Measurements from ENCODE around the gene CACNA1C.

The CACNA1C gene

GRCh38 chr12:2647186-2647585 is 594.4 kb downstream of the CACNA1C start:
- no peak overlapping the region for H3K4me3 ChIP-seq (ENCODE audit: low read depth, low read length)
- TF ChIP-seq MAX (IDR thresholded peaks at IDR 0.05; ENCODE audit: low read depth, low read length), result no peak
- TF ChIP-seq CTCF (IDR thresholded peaks at IDR 0.05; ENCODE audit: low read depth, low read length), result no peak
- no peak for TF ChIP-seq MYC (IDR thresholded peaks at IDR 0.05; ENCODE audit: low read depth, low read length)
- no peak for TF ChIP-seq POLR2A (IDR thresholded peaks at IDR 0.05; ENCODE audit: extremely low read depth, insufficient read length)
- no peak for DNase-seq (ENCODE audit: low read depth)

GRCh38 chr12:2648406-2648805 is 595.6 kb downstream of the CACNA1C start:
- H3K4me3 ChIP-seq (ENCODE audit: low read depth, low read length), result no peak overlapping the region
- TF ChIP-seq MAX (IDR thresholded peaks at IDR 0.05; ENCODE audit: low read depth, low read length), result no peak
- TF ChIP-seq MYC (IDR thresholded peaks at IDR 0.05; ENCODE audit: low read depth, low read length), result no peak
- TF ChIP-seq POLR2A (IDR thresholded peaks at IDR 0.05; ENCODE audit: extremely low read depth, insufficient read length), result no peak
- TF ChIP-seq CTCF (IDR thresholded peaks at IDR 0.05; ENCODE audit: low read depth, low read length), result no peak
- no peak for DNase-seq (ENCODE audit: low read depth)

GRCh38 chr12:2649201-2650030 is 596.6 kb downstream of the CACNA1C start:
- no peak overlapping the region for H3K4me3 ChIP-seq (ENCODE audit: low read depth, low read length)
- no peak for DNase-seq (ENCODE audit: low read depth)
- TF ChIP-seq MAX (IDR thresholded peaks at IDR 0.05; ENCODE audit: low read depth, low read length) (no peak), CTCF (IDR thresholded peaks at IDR 0.05; ENCODE audit: low read depth, low read length) (no peak), POLR2A (IDR thresholded peaks at IDR 0.05; ENCODE audit: extremely low read depth, insufficient read length) (no peak), MYC (IDR thresholded peaks at IDR 0.05; ENCODE audit: low read depth, low read length) (no peak)

- H3K4me3 ChIP-seq (ENCODE audit: low read depth, low read length), result no peak overlapping the region
- DNase-seq (ENCODE audit: low read depth), result no peak
- TF ChIP-seq POLR2A (IDR thresholded peaks at IDR 0.05; ENCODE audit: extremely low read depth, insufficient read length) (no peak), MYC (IDR thresholded peaks at IDR 0.05; ENCODE audit: low read depth, low read length) (no peak), MAX (IDR thresholded peaks at IDR 0.05; ENCODE audit: low read depth, low read length) (no peak), CTCF (IDR thresholded peaks at IDR 0.05; ENCODE audit: low read depth, low read length) (no peak)
Measured at GRCh38 chr12:2650261-2651067, 597.7 kb downstream of the CACNA1C start.

GRCh38 chr12:2651068-2651965 is 598.5 kb downstream of the CACNA1C start:
- no peak overlapping the region for H3K4me3 ChIP-seq (ENCODE audit: low read depth, low read length)
- no peak for DNase-seq (ENCODE audit: low read depth)
- TF ChIP-seq POLR2A (IDR thresholded peaks at IDR 0.05; ENCODE audit: extremely low read depth, insufficient read length), result no peak
